NT2/D1 (cell line): ENCODE data around the gene CACNB2.

Experiments
- DNase-seq: peaks from one replicate; pipeline ENCODE4 v3.0.0-alpha.2; 2011; ENCODE audit warnings: low read depth, low spot score
- H3K27me3 ChIP-seq: 2 replicates; pipeline ENCODE4 v1.6.0; 2011; ENCODE audit warnings: mild to moderate bottlenecking; ENCODE audit not compliant: insufficient read length, insufficient read depth
- H3K36me3 ChIP-seq: 2 replicates; pipeline ENCODE4 v1.6.1; 2011; ENCODE audit warnings: mild to moderate bottlenecking, low read length, mixed read lengths; ENCODE audit not compliant: insufficient read depth, insufficient read length
- H3K4me1 ChIP-seq: 2 replicates; pipeline ENCODE4 v1.5.1; 2011; ENCODE audit not compliant: insufficient read depth, insufficient read length
- H3K4me3 ChIP-seq: 2 replicates; pipeline ENCODE4 v1.5.1; 2011; ENCODE audit warnings: low read depth; ENCODE audit not compliant: insufficient read length
- H3K9ac ChIP-seq: 2 replicates; pipeline ENCODE4 v1.6.0; 2011; ENCODE audit warnings: low read depth; ENCODE audit not compliant: insufficient read length
- H3K9me3 ChIP-seq: 2 replicates; pipeline ENCODE4 v1.5.1; 2011; ENCODE audit warnings: mild to moderate bottlenecking, low read length; ENCODE audit not compliant: insufficient read depth
- SUZ12 ChIP-seq: IDR thresholded peaks from 2 replicates; pipeline ENCODE4 v1.6.1; 2011; ENCODE audit not compliant: insufficient read length, insufficient read depth; ENCODE audit errors: extremely low read depth
- YY1 ChIP-seq: IDR thresholded peaks from 2 replicates; pipeline ENCODE4 v1.6.1; 2011; ENCODE audit not compliant: insufficient read length, insufficient read depth
- ZNF274 ChIP-seq: IDR thresholded peaks from 2 replicates; pipeline ENCODE4 v1.6.1; 2011; ENCODE audit warnings: mild to moderate bottlenecking, low read depth, low read length

Gene CACNB2

GRCh38 chr10:18140149-18140956 is at the start of gene CACNB2:
Gene CACNB2, plus strand, starts transcription at chr10:18140424.
- DNase-seq: no peak
- Histone ChIP-seq H3K9ac (peak within 1 kb of the TSS; percentile 85), H3K27me3 (peaks cover 24% of the 10 kb centered on the region), H3K4me3 (peak within 1 kb of the TSS; percentile 59), H3K36me3 (no peaks in the 10 kb centered on the region), H3K9me3 (no peaks in the 10 kb centered on the region), H3K4me1 (no peaks in the 10 kb centered on the region)
- no peak for TF ChIP-seq YY1
- TF ChIP-seq ZNF274: no peak
- TF ChIP-seq SUZ12: no peak

DNA sequence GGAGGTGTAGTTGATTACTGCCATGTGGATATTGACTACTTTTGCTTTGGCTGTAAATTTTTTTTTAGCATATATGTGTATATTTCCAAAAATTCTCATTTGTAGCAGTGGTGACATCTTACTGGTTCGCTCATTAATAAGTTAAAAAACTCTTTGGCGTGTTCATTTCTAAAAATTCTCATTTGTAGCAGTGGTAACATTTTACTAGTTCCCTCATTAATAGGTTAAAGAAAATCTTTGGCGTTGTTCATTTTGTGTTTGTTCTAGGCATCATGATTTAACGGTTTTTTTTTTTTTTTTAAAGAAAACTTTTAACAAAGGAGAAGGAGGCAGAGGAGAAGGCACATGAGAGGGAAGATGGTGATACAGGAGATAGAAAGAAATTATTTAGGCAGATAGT is 45.9 kb upstream of the CACNB2 start:
- no peak for TF ChIP-seq YY1
- no peak for TF ChIP-seq SUZ12
- TF ChIP-seq ZNF274: no peak
- Histone ChIP-seq H3K27me3 (no peaks in the 10 kb centered on the region), H3K9me3 (no peaks in the 10 kb centered on the region), H3K36me3 (no peaks in the 10 kb centered on the region), H3K4me3 (no peak overlapping the region), H3K9ac (no peak overlapping the region), H3K4me1 (no peaks in the 10 kb centered on the region)
- no peak for DNase-seq

DNA sequence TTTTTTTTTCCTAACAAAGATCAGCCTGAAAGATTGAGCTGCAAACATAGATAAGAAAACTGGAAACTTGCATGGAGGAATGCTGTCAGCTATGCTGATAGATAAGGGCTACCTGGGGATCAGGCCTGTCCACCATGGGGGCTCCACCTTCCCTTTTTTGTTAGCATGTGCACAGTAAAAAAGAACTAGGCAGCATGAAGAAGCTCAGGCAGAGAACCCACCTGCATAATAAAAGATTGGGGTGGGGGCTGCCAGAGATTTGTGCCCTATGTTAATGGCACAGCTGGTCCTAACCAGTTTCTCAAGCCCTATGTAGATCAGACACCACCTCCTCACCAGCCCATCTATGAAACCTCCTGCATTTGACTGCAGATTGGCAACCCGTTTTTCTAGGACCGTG is 45.4 kb upstream of the CACNB2 start:
- TF ChIP-seq ZNF274: no peak
- no peak for TF ChIP-seq YY1
- no peak for TF ChIP-seq SUZ12
- H3K4me3 ChIP-seq: no peak overlapping the region
- peak; percentile 15 for DNase-seq

GRCh38 chr10:18097524-18097923 is 42.7 kb upstream of the CACNB2 start:
- Histone ChIP-seq H3K27me3 (no peaks in the 10 kb centered on the region), H3K36me3 (no peaks in the 10 kb centered on the region), H3K4me1 (no peaks in the 10 kb centered on the region), H3K9me3 (no peaks in the 10 kb centered on the region), H3K9ac (no peak overlapping the region), H3K4me3 (no peak overlapping the region)
- TF ChIP-seq SUZ12 (no peak), ZNF274 (no peak), YY1 (no peak)
- DNase-seq: no peak

More for the DNA sequence above, 45.4 kb upstream of the CACNB2 start:
- H3K36me3 ChIP-seq: no peaks in the 10 kb centered on the region
- no peak overlapping the region for H3K9ac ChIP-seq
- no peaks in the 10 kb centered on the region for H3K9me3 ChIP-seq
- no peaks in the 10 kb centered on the region for H3K4me1 ChIP-seq
- H3K27me3 ChIP-seq: no peaks in the 10 kb centered on the region

DNA sequence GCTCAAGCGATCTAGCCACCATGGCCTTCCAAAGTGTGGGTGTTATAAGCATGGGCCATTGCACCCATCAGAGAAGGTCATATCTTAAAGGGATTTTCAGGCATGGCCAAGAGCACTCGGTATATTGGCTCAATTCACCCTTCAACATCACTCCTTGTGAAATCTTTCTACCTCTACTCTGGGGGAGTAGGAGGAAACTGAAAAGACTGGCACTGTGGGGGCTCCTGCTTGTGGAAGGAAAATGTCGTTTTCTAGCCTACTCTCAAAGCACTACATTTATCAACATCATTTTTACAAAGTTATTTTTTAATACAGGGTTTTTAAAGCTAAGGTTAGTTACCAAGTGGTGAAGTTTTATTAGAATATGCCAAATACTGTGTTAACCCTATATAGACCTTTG is 42.0 kb upstream of the CACNB2 start:
- H3K27me3 ChIP-seq: no peaks in the 10 kb centered on the region
- H3K9ac ChIP-seq: no peak overlapping the region
- no peak overlapping the region for H3K4me3 ChIP-seq
- H3K36me3 ChIP-seq: no peaks in the 10 kb centered on the region
- no peak for DNase-seq
- H3K9me3 ChIP-seq: no peaks in the 10 kb centered on the region
- H3K4me1 ChIP-seq: no peaks in the 10 kb centered on the region
- no peak for TF ChIP-seq SUZ12
- TF ChIP-seq YY1: no peak
- no peak for TF ChIP-seq ZNF274

DNA sequence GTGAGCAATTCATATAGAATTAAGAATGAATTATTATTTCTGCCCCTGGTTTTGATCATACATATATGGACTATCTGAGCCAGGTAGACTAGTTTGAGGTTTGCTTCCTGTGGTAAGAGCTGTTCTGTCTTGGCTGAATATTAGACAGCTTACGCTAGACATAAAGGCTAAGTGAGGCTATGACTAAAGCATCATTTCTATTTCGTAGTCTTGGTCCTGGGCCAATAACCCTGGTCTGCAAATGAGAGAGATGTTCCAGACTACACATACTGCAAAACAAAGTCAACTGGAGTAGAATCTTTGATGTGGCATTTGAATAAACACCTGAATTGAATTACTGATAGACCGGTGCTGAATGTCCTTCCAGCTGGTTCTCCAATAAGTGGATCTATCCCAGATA is 40.8 kb upstream of the CACNB2 start:
- H3K9ac ChIP-seq: no peak overlapping the region
- no peaks in the 10 kb centered on the region for H3K4me1 ChIP-seq
- no peak overlapping the region for H3K4me3 ChIP-seq
- no peak for DNase-seq
- TF ChIP-seq YY1: no peak
- TF ChIP-seq ZNF274: no peak
- TF ChIP-seq SUZ12: no peak
- no peaks in the 10 kb centered on the region for H3K27me3 ChIP-seq
- H3K9me3 ChIP-seq: no peaks in the 10 kb centered on the region
- no peaks in the 10 kb centered on the region for H3K36me3 ChIP-seq

DNA sequence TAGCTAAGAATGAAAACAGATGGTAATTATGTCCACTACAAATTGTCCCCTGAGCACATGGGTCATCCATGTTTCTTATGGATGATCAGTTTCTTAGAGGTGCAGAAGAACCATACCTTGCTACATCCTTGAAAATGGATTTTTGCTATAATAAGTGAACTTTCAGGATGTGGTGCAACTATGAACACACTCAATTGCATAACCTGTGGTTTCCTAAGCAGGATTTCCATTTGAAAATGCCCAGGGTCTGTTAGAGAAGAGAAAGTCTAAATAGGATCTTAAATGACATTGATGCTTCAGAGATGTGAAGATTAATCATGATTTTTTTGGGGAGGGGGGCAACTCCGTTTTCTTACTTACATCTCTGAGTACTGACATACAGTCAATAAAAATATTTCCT is 39.6 kb upstream of the CACNB2 start:
- Histone ChIP-seq H3K9ac (no peak overlapping the region), H3K4me1 (no peaks in the 10 kb centered on the region), H3K4me3 (no peak overlapping the region), H3K27me3 (no peaks in the 10 kb centered on the region), H3K36me3 (no peaks in the 10 kb centered on the region), H3K9me3 (no peaks in the 10 kb centered on the region)
- DNase-seq: no peak
- TF ChIP-seq ZNF274: no peak
- no peak for TF ChIP-seq YY1
- TF ChIP-seq SUZ12: no peak

DNA sequence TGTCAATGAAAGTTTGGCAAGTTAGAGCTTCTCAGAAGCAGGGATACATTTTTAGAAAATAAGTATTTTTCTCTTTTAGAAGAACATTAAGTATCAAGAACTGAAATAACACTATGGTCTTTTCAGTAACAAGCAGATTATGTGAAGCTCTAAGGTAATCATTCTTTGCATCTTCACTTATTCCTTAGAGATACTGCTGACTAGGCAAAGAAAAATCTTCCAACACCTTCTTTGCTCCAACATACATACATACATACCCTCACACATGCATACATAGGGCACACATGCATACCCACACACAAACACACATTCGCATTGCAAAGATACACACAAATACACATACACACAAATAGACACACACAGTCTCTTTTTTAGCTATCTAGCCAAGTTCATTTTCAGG is 37.8 kb upstream of the CACNB2 start:
- Histone ChIP-seq H3K4me1 (no peaks in the 10 kb centered on the region), H3K4me3 (no peak overlapping the region), H3K9me3 (no peaks in the 10 kb centered on the region), H3K36me3 (no peaks in the 10 kb centered on the region), H3K27me3 (no peaks in the 10 kb centered on the region), H3K9ac (no peak overlapping the region)
- no peak for DNase-seq
- TF ChIP-seq YY1 (no peak), ZNF274 (no peak), SUZ12 (no peak)
